ENCODE results near the gene TTC28. TPM values are rescaled to one million over a fixed set of nuclear protein-coding genes. Genes with fewer than 3 reads are reported as not detected.

The TTC28 gene
- total RNA-seq, 4 donors from 2014 or later: 35.1 to 138 (median 50.8) TPM

- WGBS, 2 donors (ENCODE audit: low coverage in 1 of 2): 90 to 96% methylated on average over 3 of the region's 3 CpGs
- H3K4me1 ChIP-seq: peaks cover 0 to 18% (median 3%) of the 10 kb centered on the region in 3 donors
- H3K27ac ChIP-seq: no peak overlapping the region
- ATAC-seq: no peak
- TF ChIP-seq EP300 (IDR thresholded peaks at IDR 0.05) (no peak), POLR2A (IDR thresholded peaks at IDR 0.05) (no peak), POLR2AphosphoS5 (IDR thresholded peaks at IDR 0.05) (no peak), CTCF (IDR thresholded peaks at IDR 0.05) (no peak)
- H3K9me3 ChIP-seq: no peaks in the 10 kb centered on the region
- no peak overlapping the region for H3K4me3 ChIP-seq
- peaks cover 0 to 14% of the 10 kb centered on the region in 2 donors for H3K36me3 ChIP-seq
- H3K27me3 ChIP-seq: no peaks in the 10 kb centered on the region
Measured at GRCh38 chr22:28077166-28077565, 602.5 kb downstream of the TTC28 start.

- peak; percentile 60 for ATAC-seq
- no peak overlapping the region for H3K4me3 ChIP-seq
- H3K27ac ChIP-seq: peak overlapping the region in 1 of 4 donors; percentile 0
Measured at GRCh38 chr22:28075358-28075981, 604.2 kb downstream of the TTC28 start.

GRCh38 chr22:28074526-28074925 lies 605.1 kb downstream of the TTC28 start:
- peaks cover 0 to 14% of the 10 kb centered on the region in 2 donors for H3K36me3 ChIP-seq
- ATAC-seq: no peak

More at GRCh38 chr22:28075358-28075981, 604.2 kb downstream of the TTC28 start:
- WGBS, 2 donors (ENCODE audit: low coverage in 1 of 2): 36 to 49% methylated on average over 4 to 6 of the region's 6 CpGs
- Histone ChIP-seq H3K9me3 (no peaks in the 10 kb centered on the region), H3K4me1 (peaks cover 0 to 18% (median 3%) of the 10 kb centered on the region in 3 donors), H3K36me3 (peaks cover 0 to 14% of the 10 kb centered on the region in 2 donors), H3K27me3 (no peaks in the 10 kb centered on the region)
- TF ChIP-seq POLR2A (IDR thresholded peaks at IDR 0.05): no peak
- TF ChIP-seq EP300 (IDR thresholded peaks at IDR 0.05): no peak
- TF ChIP-seq POLR2AphosphoS5 (IDR thresholded peaks at IDR 0.05): peak; percentile 35

GRCh38 chr22:28072066-28072465 lies 607.6 kb downstream of the TTC28 start:
- no peaks in the 10 kb centered on the region for H3K27me3 ChIP-seq
- ATAC-seq: no peak
- no peak overlapping the region for H3K4me3 ChIP-seq
- H3K36me3 ChIP-seq: peaks cover 0 to 14% of the 10 kb centered on the region in 2 donors
- no peak overlapping the region for H3K27ac ChIP-seq
- H3K9me3 ChIP-seq: no peaks in the 10 kb centered on the region
- 100% methylated on average over 2 of the region's 3 CpGs for WGBS, 2 donors (ENCODE audit: low coverage in 1 of 2)
- no peak for TF ChIP-seq POLR2A (IDR thresholded peaks at IDR 0.05)
- TF ChIP-seq CTCF (IDR thresholded peaks at IDR 0.05): no peak
- no peak for TF ChIP-seq EP300 (IDR thresholded peaks at IDR 0.05)
- TF ChIP-seq POLR2AphosphoS5 (IDR thresholded peaks at IDR 0.05): no peak
- H3K4me1 ChIP-seq: peaks cover 0 to 18% (median 3%) of the 10 kb centered on the region in 3 donors

More at GRCh38 chr22:28074526-28074925, 605.1 kb downstream of the TTC28 start:
- Histone ChIP-seq H3K9me3 (no peaks in the 10 kb centered on the region), H3K4me3 (no peak overlapping the region), H3K27me3 (no peaks in the 10 kb centered on the region), H3K4me1 (peaks cover 0 to 18% (median 3%) of the 10 kb centered on the region in 3 donors), H3K27ac (no peak overlapping the region)
- TF ChIP-seq EP300 (IDR thresholded peaks at IDR 0.05) (no peak), CTCF (IDR thresholded peaks at IDR 0.05) (no peak), POLR2AphosphoS5 (IDR thresholded peaks at IDR 0.05) (no peak)
- WGBS, 2 donors (ENCODE audit: low coverage in 1 of 2): 82 to 100% methylated on average over 1 to 3 of the region's 4 CpGs

GRCh38 chr22:28068826-28069225 lies 610.8 kb downstream of the TTC28 start:
- Histone ChIP-seq H3K27ac (no peak overlapping the region), H3K4me3 (no peak overlapping the region), H3K9me3 (no peaks in the 10 kb centered on the region), H3K27me3 (no peaks in the 10 kb centered on the region), H3K4me1 (no peaks in the 10 kb centered on the region), H3K36me3 (peaks cover 0 to 15% of the 10 kb centered on the region in 2 donors)
- ATAC-seq: no peak
- 68 to 89% methylated on average over 2 of the region's 2 CpGs for WGBS, 2 donors (ENCODE audit: low coverage in 1 of 2)
- TF ChIP-seq EP300 (IDR thresholded peaks at IDR 0.05): no peak
- TF ChIP-seq CTCF (IDR thresholded peaks at IDR 0.05): no peak
- no peak for TF ChIP-seq POLR2AphosphoS5 (IDR thresholded peaks at IDR 0.05)
- no peak for TF ChIP-seq POLR2A (IDR thresholded peaks at IDR 0.05)

Data from gastroesophageal sphincter (tissue), 4 donors.